Measurements from ENCODE around the gene SPZ1.
"Not testable (repeated sequence)": the region's sequence is repeated elsewhere in the genome, so short reads cannot be mapped to it uniquely, and the experiment has no call there.

The SPZ1 gene

GRCh38 chr5:80319702-80320101 lies at the start of gene SPZ1:
Gene SPZ1 (plus strand): TSS chr5:80320002. CDS start chr5:80320216, 214 bp downstream.
- no peak for DNase-seq

GRCh38 chr5:80270543-80270942 lies 49.3 kb upstream of the SPZ1 start:
- not testable (repeated sequence) for DNase-seq

DNA sequence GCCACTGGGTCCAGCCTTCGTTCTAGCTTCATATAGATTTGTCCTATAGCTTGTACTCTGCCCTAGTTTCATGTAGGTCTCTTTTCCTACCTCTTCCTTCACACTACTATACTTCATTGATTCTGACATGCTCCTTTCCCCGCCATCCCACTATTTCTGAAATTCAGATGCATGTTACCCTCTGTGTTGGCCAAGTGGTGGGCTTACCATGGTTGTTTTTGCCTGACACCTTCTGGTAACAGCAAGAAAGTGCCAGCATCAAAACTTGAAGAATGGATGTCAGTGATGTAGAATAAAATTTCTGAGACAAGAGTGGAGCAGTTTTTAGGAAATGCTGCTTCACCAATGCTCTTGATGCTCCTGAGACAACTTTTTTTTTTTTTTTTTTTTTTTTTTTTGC lies 44.5 kb upstream of the SPZ1 start:
- DNase-seq: no peak

- no peak for DNase-seq
These were observed 43.6 kb upstream of the SPZ1 start for GRCh38 chr5:80276186-80276585.

DNA sequence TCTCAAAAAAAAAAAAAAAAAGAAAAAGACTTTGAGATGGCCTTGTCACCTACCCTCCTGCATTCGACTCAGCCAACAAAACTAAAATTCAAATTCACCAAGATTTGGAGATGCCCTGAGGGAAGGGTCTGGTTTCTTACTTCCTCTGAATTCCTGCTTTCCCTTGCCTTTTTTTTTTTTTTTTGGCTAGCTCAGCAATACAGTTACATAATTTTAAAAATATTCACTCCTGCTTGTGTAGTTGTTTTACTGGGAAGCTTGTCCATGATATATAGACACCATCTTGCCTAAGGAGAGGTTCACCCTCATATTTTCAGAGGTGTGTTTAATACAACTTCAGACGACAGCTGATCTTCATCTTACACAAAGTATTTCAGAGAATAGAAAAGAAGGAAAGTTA lies 42.6 kb upstream of the SPZ1 start:
- DNase-seq: no peak

DNA sequence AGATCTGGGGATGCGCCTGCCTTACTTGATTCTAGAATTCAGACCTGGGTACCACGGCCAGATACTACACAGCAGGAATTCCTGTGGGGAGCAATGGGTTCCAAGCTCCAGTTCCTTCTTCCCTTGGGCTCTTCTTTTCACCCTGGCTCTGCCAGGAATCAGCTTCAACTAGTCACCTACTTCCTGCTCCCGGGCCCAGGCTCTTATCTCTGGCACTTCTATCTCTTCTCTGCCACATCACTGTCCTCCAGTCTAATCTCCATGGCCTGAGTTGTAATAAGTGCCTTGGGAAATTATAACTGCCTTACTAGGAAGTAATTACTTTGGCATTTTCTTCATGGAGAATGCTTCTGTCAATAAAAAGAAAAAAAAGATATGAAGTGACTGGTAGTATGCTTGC lies 37.7 kb upstream of the SPZ1 start:
- no peak for DNase-seq

DNA sequence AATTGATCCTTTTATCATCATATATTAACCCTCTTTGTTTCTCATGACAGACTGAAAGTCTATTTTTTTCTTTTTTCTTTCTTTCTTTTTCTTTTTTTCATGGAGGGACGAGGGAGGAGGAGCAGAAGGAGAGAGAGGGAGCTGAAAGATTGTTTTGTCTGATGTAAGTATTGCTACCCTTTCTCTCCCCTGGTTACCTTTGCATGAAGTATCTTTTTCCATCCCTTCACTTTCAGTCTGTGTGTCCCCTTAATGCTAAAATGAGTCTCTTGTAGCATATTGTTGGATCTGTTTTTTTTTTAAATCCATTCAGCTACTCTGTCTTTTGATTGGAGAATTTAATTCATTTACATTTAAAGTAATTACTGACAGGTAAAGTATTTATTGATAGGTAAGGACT lies 36.4 kb upstream of the SPZ1 start:
- DNase-seq: no peak

DNA sequence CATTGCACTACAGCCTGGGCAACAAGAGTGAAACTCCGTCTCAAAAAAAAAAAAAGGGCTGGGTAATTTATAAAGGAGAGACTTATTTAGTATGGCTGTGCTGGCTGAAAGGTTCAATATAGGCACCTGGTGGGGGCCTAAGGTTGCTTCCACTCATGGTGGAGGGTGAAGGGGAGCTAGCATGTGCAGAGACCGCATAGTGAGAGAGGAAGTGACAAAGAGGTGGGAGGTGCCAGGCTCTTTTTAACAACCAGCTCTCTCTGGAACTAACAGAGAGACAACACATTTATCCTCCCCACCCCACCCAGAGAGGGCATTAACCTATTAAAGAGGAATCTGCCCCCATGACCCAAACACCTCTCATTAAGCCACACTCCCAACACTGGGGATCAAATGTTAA lies 35.1 kb upstream of the SPZ1 start:
- no peak for DNase-seq

GRCh38 chr5:80288177-80288576 lies 31.6 kb upstream of the SPZ1 start:
- DNase-seq: no peak

DNA sequence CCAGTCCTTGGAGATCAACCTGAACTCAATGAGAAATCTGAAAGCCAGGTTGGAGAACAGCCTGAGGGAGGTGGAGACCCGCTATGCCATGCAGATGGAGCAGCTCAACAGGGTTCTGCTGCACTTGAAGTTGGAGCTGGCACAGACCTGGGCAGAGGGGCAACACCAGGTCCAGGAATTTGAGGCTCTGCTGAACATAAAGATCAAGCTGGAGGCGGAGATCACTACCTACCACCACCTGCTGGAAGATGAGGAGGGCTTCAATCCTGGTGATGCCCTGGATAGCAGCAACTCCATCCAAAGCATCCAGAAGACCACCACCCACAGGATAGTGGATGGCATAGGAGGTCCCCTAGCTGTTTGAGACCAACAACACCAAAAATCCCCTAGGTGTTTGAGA lies 30.5 kb upstream of the SPZ1 start:
- DNase-seq: no peak

- DNase-seq: no peak
These were observed 28.0 kb upstream of the SPZ1 start for GRCh38 chr5:80291761-80292160.

DNA sequence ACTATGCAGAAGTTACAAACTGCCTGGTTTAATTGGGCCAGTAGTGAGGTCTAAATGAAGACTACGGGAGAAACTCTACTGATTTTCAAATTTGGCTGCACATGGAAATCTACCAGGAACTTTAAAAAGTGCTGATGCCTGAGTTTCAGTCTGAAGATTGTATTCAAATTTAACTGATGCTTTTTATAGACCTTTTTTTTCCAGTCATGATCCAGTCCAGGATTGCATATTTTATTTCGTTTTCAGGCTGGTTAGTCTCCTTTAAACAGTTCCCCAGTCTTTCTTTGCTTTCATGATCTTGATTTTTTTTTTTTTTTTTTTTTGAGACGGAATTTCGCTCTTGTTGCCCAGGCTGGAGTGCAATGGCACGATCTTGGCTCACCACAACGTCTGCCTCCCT lies 23.7 kb upstream of the SPZ1 start:
- DNase-seq: no peak

DNA sequence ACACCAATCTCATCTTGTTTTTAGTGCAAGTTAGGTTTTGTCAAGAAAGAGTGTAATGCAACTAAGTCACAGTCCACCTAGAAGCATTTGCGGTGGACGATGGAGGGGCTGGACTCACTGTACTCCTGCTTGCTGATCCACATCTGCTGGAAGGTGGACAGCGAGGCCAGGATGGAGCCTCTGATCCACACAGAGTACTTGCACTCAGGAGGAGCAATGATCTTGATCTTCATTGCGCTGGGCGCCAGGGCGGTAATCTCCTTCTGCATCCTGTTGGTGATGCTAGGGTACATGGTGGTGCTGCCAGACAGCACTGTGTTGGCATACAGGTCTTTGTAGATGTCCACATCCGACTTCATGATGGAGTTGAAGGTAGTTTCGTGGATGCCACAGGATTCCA lies 20.2 kb upstream of the SPZ1 start:
- DNase-seq: no peak

GRCh38 chr5:80300125-80300524 lies 19.7 kb upstream of the SPZ1 start:
- no peak for DNase-seq

GRCh38 chr5:80300796-80301195 lies 19.0 kb upstream of the SPZ1 start:
- not testable (repeated sequence) for DNase-seq

GRCh38 chr5:80301342-80301741 lies 18.5 kb upstream of the SPZ1 start:
- DNase-seq: not testable (repeated sequence)

DNA sequence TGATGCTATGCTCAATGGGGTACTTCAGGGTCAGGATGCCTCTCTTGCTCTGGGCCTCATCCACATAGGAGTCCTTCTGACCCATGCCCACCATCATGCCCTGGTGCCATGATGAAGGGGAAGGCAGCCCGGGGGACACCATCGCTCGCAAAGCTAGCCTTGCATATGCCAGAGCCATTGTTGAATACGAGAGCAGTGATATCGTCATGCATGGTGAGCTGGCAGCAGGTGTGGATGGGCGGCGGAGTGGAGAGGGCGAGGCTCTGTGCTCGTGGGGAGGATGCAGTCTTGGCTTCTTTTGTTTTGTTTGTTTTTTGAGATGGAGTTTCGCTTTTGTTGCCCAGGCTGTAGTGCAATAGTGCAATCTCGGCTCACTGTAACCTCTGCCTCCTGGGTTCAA lies 17.2 kb upstream of the SPZ1 start:
- no peak for DNase-seq

GRCh38 chr5:80308526-80308925 lies 11.3 kb upstream of the SPZ1 start:
- DNase-seq: no peak

DNA sequence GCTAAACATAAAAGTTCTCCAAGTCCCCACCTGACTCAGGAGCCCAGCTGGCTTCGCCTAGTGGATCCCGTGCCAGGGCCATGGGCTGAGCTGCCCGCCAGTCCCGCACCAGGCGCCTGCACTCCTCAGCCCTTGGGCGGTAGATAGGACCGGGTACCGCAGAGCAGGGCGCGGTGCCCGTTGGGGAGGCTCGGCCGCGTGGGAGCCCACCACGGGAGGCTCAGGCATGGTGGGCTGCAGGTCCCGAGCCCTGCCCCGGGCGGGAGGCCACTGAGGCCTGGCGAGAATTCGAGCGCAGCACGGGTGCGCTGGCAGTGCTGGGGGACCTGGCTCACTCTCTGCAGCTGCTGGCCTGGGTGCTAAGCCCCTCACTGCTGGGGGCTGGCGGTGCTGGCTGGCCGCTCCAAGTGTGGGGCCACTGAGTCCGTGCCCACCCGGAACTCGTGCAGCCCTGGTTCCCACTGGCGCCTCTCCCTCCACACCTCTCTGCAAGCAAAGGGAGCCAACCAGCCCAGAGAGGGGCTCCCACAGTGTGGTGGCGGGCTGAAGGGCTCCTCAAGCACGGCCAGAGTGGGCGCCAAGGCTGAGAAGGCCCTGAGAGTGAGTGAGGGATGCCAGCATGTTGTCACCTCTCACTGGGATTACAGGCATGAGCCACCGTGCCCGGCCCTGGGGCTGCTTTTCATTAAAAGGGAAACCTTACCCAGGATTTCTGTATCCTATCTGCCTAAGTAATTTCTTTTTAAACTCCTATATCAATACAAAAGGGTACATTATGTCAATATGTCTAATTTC lies 9.7 kb upstream of the SPZ1 start:
- no peak for DNase-seq

DNA sequence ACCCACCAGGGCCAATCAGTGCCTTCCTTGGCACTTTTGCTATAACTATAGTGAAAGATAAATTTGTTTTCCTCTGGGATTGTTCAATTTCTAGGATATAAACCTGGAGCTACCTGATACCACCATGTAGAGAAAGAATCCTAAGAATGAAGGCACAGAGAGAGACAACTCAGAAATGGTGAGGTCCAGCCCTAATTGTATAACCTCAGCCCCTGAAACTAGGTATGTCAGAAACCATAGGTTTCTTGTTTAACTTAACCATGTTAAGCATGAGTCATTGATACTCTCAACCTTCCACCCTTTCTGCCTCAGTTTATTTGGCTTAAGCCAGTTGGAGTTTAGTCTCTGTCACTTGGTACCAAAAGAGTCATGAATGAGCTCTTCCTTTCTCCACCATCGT lies 4.6 kb upstream of the SPZ1 start:
- DNase-seq: no peak

DNA sequence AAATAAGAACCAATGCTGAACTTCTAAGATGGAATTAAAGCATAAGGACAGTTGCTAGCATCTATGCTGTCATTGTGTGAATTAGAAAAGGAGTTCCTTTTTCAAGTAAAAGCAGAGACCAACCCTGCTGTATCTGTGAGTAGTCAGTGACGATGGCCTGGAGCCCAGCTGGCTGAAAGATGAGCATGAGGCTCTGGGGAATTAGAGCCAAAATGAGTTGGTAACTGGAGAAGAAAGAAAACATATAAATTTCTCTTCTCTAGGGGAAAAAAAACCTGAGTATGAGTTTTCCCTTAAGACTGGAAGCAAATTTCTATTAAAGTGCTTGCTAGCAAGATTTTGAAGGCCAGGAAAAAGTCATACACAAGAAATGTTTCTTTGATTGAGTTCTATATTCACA lies 1.6 kb upstream of the SPZ1 start:
- no peak for DNase-seq

DNA sequence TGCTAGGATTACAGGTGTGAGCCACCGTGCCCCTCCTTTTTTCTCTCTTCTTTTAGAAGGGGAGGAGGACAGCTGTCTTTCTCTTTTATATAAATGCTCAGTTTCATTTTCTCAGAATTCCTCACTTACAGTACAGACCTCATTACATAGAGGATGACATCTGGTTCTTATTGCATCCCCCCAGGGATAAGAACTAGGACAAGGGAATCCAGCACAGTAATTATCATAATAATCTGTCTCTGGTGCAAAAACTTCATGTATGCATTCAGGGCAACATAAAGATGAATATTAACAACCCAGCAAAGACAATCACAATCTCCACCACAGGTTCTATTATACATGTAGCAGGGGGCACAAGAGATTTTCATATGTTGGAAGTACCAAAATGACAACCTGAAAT lies 5.1 kb downstream of the SPZ1 start:
- no peak for DNase-seq

- no peak for DNase-seq
These were observed 6.7 kb downstream of the SPZ1 start for GRCh38 chr5:80326468-80326867.

DNA sequence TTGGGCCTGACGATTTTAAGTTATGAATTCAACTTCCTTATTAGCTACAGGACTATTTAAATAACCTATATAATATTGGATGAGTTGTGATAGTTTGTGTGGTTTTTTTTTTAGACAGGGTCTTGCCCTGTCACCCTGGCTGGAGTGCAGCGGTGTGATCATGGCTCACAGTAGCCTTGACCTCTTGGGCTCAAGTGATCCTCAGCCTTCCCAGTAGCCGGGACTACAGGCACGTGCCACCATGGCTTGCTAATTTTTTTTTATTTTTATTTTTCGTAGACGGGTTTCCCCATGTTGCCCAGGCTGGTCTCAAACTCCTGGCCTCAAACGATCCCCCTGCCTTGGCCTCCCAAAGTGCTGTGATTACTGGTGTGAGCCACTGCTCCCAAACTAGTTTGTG lies 17.6 kb downstream of the SPZ1 start:
- DNase-seq: no peak

- no peak for DNase-seq
These were observed 19.3 kb downstream of the SPZ1 start for GRCh38 chr5:80339116-80339515.
